Tracheal epithelial cell (primary cell): ENCODE data around the gene PRPF40A. TPM values are rescaled to one million over a fixed set of nuclear protein-coding genes. Genes with fewer than 3 reads are reported as not detected.

Experiments used
- total RNA-seq: library from RNA; depleted of rRNA; stranded (reverse); fragments of >200 nt; gene quantifications from 2 replicates; pipeline ENCODE4 v1.2.1, GENCODE V29; 2014

The PRPF40A gene
- total RNA-seq: 130 and 143 TPM in 2 replicates

GRCh38 chr2:152717228-152718075, at the start of gene PRPF40A:
Gene PRPF40A (minus strand): TSS chr2:152717461. CDS start chr2:152717439, 22 bp downstream.

GRCh38 chr2:152718076-152718908, 1.0 kb upstream of the PRPF40A start, which contains the start of gene ARL6IP6:
Gene ARL6IP6 (plus strand): TSS chr2:152718620. CDS start chr2:152718625, 5 bp downstream.

Other genes with a start within 250 kb of the PRPF40A start
- 38.2 and 52.1 TPM in 2 replicates for gene ARL6IP6, start 1.2 kb upstream of the PRPF40A start, total RNA-seq